GM12878 (cell line): ENCODE results near the gene HTR2B. TPM values are rescaled to one million over a fixed set of nuclear protein-coding genes. Genes with fewer than 3 reads are reported as not detected.

Experiments
- ATAC-seq: fragments of 200-7000 bp; cut with Tn5 transposase; 3 replicates; pipeline ENCODE4 v1.9.1; 2020; ENCODE audit warnings: mild to moderate bottlenecking, moderate library complexity
- BruUV-seq: library from RNA; stranded (reverse); fragments of 400-500 nt; replicated peaks from 2 replicates; lab custom pipeline; 2021; lab: Mats Ljungman, UMichigan
- CTCF ChIA-PET: fragments of 300-600 bp; sonication (Branson Sonifier 250); formaldehyde crosslinking; extraction: SDS; loops from one replicate; lab custom pipeline; 2021; ENCODE audit warnings: inconsistent platforms; lab: Yijun Ruan, JAX
- POLR2A ChIA-PET: fragments of 350-600 bp; formaldehyde crosslinking; extraction: SDS; loops from one replicate; lab custom pipeline; 2021; ENCODE audit warnings: inconsistent platforms; lab: Charles Lee
- RAD21 ChIA-PET: fragments of 300-600 bp; sonication (Branson Sonifier 250); formaldehyde crosslinking; loops from one replicate; lab custom pipeline; 2023; ENCODE audit warnings: antibody characterized with exemption; ENCODE audit not compliant: unreplicated experiment; lab: Charles Lee
- SMC1A ChIA-PET: fragments of 300-600 bp; sonication (Branson Sonifier 250); formaldehyde crosslinking; loops from one replicate; lab custom pipeline; 2023; ENCODE audit not compliant: unreplicated experiment, uncharacterized antibody; lab: Charles Lee
- DNase-seq: peaks from one replicate; pipeline ENCODE4 v3.0.0-alpha.2; 2011; ENCODE audit warnings: low read depth, low spot score
- FAIRE-seq: peaks from 3 replicates; lab custom pipeline; 2011; peaks lifted over from hg19 to GRCh38; lab: Jason Lieb, UNC
- H2AFZ ChIP-seq: 2 replicates; pipeline ENCODE4 v1.6.0; 2011; ENCODE audit warnings: low read depth, low read length, control low read depth; ENCODE audit not compliant: control insufficient read depth
- H3K27ac ChIP-seq: 2 replicates; pipeline ENCODE4 v1.5.1; 2011; ENCODE audit warnings: control low read depth; ENCODE audit not compliant: control insufficient read depth, insufficient read depth
- H3K27me3 ChIP-seq, 2 experiments: replicated peaks in 1 of 2; 2 replicates each; pipeline versions ENCODE4 v1.6.0 to v1.6.1; 2011; ENCODE audit warnings: low read length in 1 of 2; ENCODE audit not compliant: control insufficient read depth in 2 of 2, insufficient read depth in 2 of 2
- H3K36me3 ChIP-seq, 2 experiments: 2 replicates each; pipeline ENCODE4 v1.5.1; 2011; ENCODE audit warnings: low read length in 1 of 2; ENCODE audit not compliant: control insufficient read depth in 2 of 2, insufficient read depth in 2 of 2
- H3K4me1 ChIP-seq: 2 replicates; pipeline ENCODE4 v1.6.1; 2011; ENCODE audit warnings: mild to moderate bottlenecking, low read length, moderate library complexity, mixed read lengths; ENCODE audit not compliant: control insufficient read depth, insufficient read depth
- H3K4me2 ChIP-seq: 2 replicates; pipeline ENCODE4 v1.6.0; 2011; ENCODE audit warnings: control low read depth; ENCODE audit not compliant: control insufficient read depth, insufficient read depth
- H3K4me3 ChIP-seq: fragments of 200-600 bp; sonication (generic); 2 replicates; pipeline ENCODE4 v1.5.1; 2016
- H3K79me2 ChIP-seq: 2 replicates; pipeline ENCODE4 v1.6.0; 2011; ENCODE audit warnings: low read length; ENCODE audit not compliant: control insufficient read depth, insufficient read depth
- H3K9ac ChIP-seq: 2 replicates; pipeline ENCODE4 v1.8.0; 2011; ENCODE audit warnings: low read length, control low read depth, mixed read lengths; ENCODE audit not compliant: control insufficient read depth, insufficient read depth
- H3K9me3 ChIP-seq: replicated peaks from 3 replicates; pipeline ENCODE4 v1.5.1; 2011; ENCODE audit warnings: mild to moderate bottlenecking, low read length; ENCODE audit not compliant: control insufficient read depth, insufficient read depth
- H4K20me1 ChIP-seq: 2 replicates; pipeline ENCODE4 v1.6.0; 2011; ENCODE audit not compliant: control insufficient read depth, insufficient read depth
- BACH1 ChIP-seq: fragments of 450-650 bp; IDR thresholded peaks from 2 replicates; pipeline ENCODE4 v1.6.1; 2017; ENCODE audit warnings: mild to moderate bottlenecking, borderline replicate concordance
- IRF3 ChIP-seq: fragments of 450-650 bp; IDR thresholded peaks from 2 replicates; pipeline ENCODE4 v1.6.1; 2014; ENCODE audit warnings: mild to moderate bottlenecking
- KDM1A ChIP-seq: fragments of 200-600 bp; sonication (generic); IDR thresholded peaks from 2 replicates; pipeline ENCODE4 v1.6.1; 2016; ENCODE audit warnings: borderline replicate concordance
- KLF5 ChIP-seq: fragments of 450-650 bp; IDR thresholded peaks from 2 replicates; pipeline ENCODE4 v1.6.1; 2014; ENCODE audit warnings: mild to moderate bottlenecking; ENCODE audit not compliant: partially characterized antibody
- RCOR1 ChIP-seq: conservative IDR thresholded peaks from 2 replicates; pipeline ENCODE4 v1.6.1; 2012; ENCODE audit warnings: low read depth, low read length, improper control_type of control experiment
- SRF ChIP-seq, 2 experiments: IDR thresholded peaks; 2 replicates each; pipeline ENCODE4 v1.6.1; 2011; ENCODE audit warnings: low read depth in 2 of 2, low read length in 2 of 2, mild to moderate bottlenecking in 1 of 2, moderate library complexity in 1 of 2
- STAT1 ChIP-seq: fragments of 450-650 bp; conservative IDR thresholded peaks from 2 replicates; pipeline ENCODE4 v1.6.1; 2014; ENCODE audit warnings: antibody characterized with exemption, mild to moderate bottlenecking
- YBX1 ChIP-seq: fragments of 450-650 bp; IDR thresholded peaks from 2 replicates; pipeline ENCODE4 v1.6.1; 2016; ENCODE audit warnings: antibody characterized with exemption
- WGBS: methylation state at CpG from one replicate; pipeline ENCODE4 v1.1.6; 2016; ENCODE audit warnings: low lambda C conversion rate; ENCODE audit not compliant: insufficient replicate concordance, insufficient coverage; ENCODE audit errors: missing lambda C conversion rate; 5-methylcytosine and 5-hydroxymethylcytosine counted together
- in situ Hi-C: fragments of 300-500 bp; cut with MboI; formaldehyde crosslinking; loops from 9 replicates; pipeline ENCODE4 v1.14.3; 2018; ENCODE audit warnings: mixed read lengths
- intact Hi-C: fragments of 100-400 bp; cut with micrococcal nuclease; formaldehyde crosslinking; loops from one replicate; pipeline ENCODE4 v1.14.2; 2022; ENCODE audit not compliant: unreplicated experiment
- polyA plus RNA-seq, 11 experiments: library from polyadenylated mRNA; depleted of rRNA in 4 of 11; unstranded in 6 of 11; stranded (reverse) in 5 of 11; fragments of >200 nt; fragmentation: Nextera tagmentation in 4 of 11; fragmentation: Illumina TruSeq in 1 of 11; extraction: Ambion mirVana in 4 of 11; extraction: Trizol in 1 of 11; gene quantifications; 1 replicate in 1 of 11; 2 replicates in 10 of 11; pipeline versions ENCODE4 v1.2.1 to v1.2.3, GENCODE V29; 2011 to 2016; ENCODE audit warnings: inconsistent platforms in 2 of 11, missing spikeins in 2 of 11, low read depth in 1 of 11
- total RNA-seq, 4 experiments: library from RNA; depleted of rRNA in 3 of 4; stranded (reverse); fragments of >200 nt in 3 of 4; fragmentation: Illumina TruSeq in 1 of 4; extraction: Trizol in 1 of 4; gene quantifications; 2 replicates each; pipeline versions ENCODE4 v1.2.1 to v1.2.3, GENCODE V29; 2013 to 2021
- TF ChIP-seq, protein P1 (sequence below): IDR thresholded peaks from 2 replicates; pipeline ENCODE4 v1.6.1; 2012; ENCODE audit warnings: low read length, inconsistent platforms

Gene HTR2B
- total and polyA plus RNA-seq, 10 of the 15 experiments (the other 5 are each of a cell fraction or from before 2014, with no cell fraction given): 0.03 to 1.2 (median 0.15) TPM

- H3K4me2 ChIP-seq: no peak overlapping the region
- ChIA-PET SMC1A (interaction anchor here (0.8 to 1.9 kb wide), 5 partner anchors 8 to 72 kb away, joined by 3 to 6 read pairs (median 3); no protein-coding TSS in a partner anchor), CTCF (interaction anchor here (0.6 to 1.1 kb wide), 4 partner anchors 9 to 63 kb away, joined by 3 read pairs; no protein-coding TSS in a partner anchor), RAD21 (interaction anchor here (1.0 kb wide), 1 partner anchor 13 kb away, joined by 4 read pairs; no protein-coding TSS in a partner anchor), POLR2A (interaction anchor here (0.6 kb wide), 1 partner anchor 35 kb away, joined by 5 read pairs; no protein-coding TSS in a partner anchor)
- H3K27ac ChIP-seq: no peak overlapping the region
- no peaks in the 10 kb centered on the region for H3K9me3 ChIP-seq
- H3K4me1 ChIP-seq: peaks cover 18% of the 10 kb centered on the region
- in situ Hi-C loops: no loop called here
- peaks cover 5 to 13% of the 10 kb centered on the region in 2 experiments for H3K36me3 ChIP-seq
- H3K9ac ChIP-seq: no peak overlapping the region
- intact Hi-C loops: no loop called here
- H2AFZ ChIP-seq: no peak overlapping the region
- WGBS: 72% methylated on average over 2 of the region's 2 CpGs
- BruUV-seq: no TSS peak
- H3K79me2 ChIP-seq: no peaks in the 10 kb centered on the region
- H3K4me3 ChIP-seq: no peak overlapping the region
- ATAC-seq (no peak), FAIRE-seq (no peak), DNase-seq (no peak)
- no peaks in the 10 kb centered on the region for H4K20me1 ChIP-seq
- H3K27me3 ChIP-seq: no peaks in the 10 kb centered on the region
- no peak for TF ChIP-seq RCOR1
- no peak for TF ChIP-seq YBX1
- no peak for TF ChIP-seq BACH1
- no peak for TF ChIP-seq STAT1
- no peak for TF ChIP-seq IRF3
- no peak for TF ChIP-seq KDM1A
- TF ChIP-seq SRF (IDR thresholded peaks at IDR 0.05; ENCODE audit: low read depth in 2 of 2, low read length in 2 of 2): no peak
- TF ChIP-seq KLF5: no peak
- TF ChIP-seq, protein P1, sequence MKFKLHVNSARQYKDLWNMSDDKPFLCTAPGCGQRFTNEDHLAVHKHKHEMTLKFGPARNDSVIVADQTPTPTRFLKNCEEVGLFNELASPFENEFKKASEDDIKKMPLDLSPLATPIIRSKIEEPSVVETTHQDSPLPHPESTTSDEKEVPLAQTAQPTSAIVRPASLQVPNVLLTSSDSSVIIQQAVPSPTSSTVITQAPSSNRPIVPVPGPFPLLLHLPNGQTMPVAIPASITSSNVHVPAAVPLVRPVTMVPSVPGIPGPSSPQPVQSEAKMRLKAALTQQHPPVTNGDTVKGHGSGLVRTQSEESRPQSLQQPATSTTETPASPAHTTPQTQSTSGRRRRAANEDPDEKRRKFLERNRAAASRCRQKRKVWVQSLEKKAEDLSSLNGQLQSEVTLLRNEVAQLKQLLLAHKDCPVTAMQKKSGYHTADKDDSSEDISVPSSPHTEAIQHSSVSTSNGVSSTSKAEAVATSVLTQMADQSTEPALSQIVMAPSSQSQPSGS: no peak
Observed at GRCh38 chr2:231174211-231174651, 49.4 kb upstream of the HTR2B start.
